GM12892 (cell line): ENCODE data around the gene MAMLD1.

ENCODE experiments used
- DNase-seq: peaks from one replicate; pipeline ENCODE4 v3.0.0; 2011; ENCODE audit not compliant: insufficient read length
- FAIRE-seq: peaks from 2 replicates; lab custom pipeline; 2011; peaks lifted over from hg19 to GRCh38; lab: Jason Lieb, UNC
- POLR2A ChIP-seq: IDR thresholded peaks from 2 replicates; pipeline ENCODE4 v1.6.1; 2011; ENCODE audit warnings: low read depth, low read length, control low read depth
- POLR2AphosphoS5 ChIP-seq: IDR thresholded peaks from 2 replicates; pipeline ENCODE4 v1.6.1; 2011; ENCODE audit warnings: low read depth, low read length, control low read depth
- TAF1 ChIP-seq: IDR thresholded peaks from 2 replicates; pipeline ENCODE4 v1.6.1; 2011; ENCODE audit warnings: low read depth, mild to moderate bottlenecking, control low read depth, low read length, borderline replicate concordance

Gene MAMLD1

GRCh38 chrX:150370589-150371312 lies 7.6 kb downstream of the MAMLD1 start:
- no peak for DNase-seq
- TF ChIP-seq TAF1, result no peak
- no peak for TF ChIP-seq POLR2A
- TF ChIP-seq POLR2AphosphoS5, result no peak
- FAIRE-seq, result no peak

GRCh38 chrX:150371877-150372276 lies 8.8 kb downstream of the MAMLD1 start:
- no peak for FAIRE-seq
- TF ChIP-seq POLR2A (no peak), POLR2AphosphoS5 (no peak), TAF1 (no peak)
- no peak for DNase-seq

- no peak for FAIRE-seq
- DNase-seq, result no peak
- TF ChIP-seq TAF1, result no peak
- TF ChIP-seq POLR2AphosphoS5, result no peak
- TF ChIP-seq POLR2A, result no peak
Observed at GRCh38 chrX:150372280-150372679, 9.2 kb downstream of the MAMLD1 start.

GRCh38 chrX:150372756-150373155 lies 9.6 kb downstream of the MAMLD1 start:
- TF ChIP-seq POLR2A, result no peak
- no peak for TF ChIP-seq TAF1
- no peak for TF ChIP-seq POLR2AphosphoS5
- FAIRE-seq (no peak), DNase-seq (no peak)

GRCh38 chrX:150375243-150375770 lies 12.2 kb downstream of the MAMLD1 start:
- DNase-seq (no peak), FAIRE-seq (no peak)
- TF ChIP-seq POLR2AphosphoS5, result no peak
- TF ChIP-seq TAF1, result no peak
- no peak for TF ChIP-seq POLR2A

- DNase-seq (no peak), FAIRE-seq (no peak)
- TF ChIP-seq TAF1, result no peak
- TF ChIP-seq POLR2A, result no peak
- no peak for TF ChIP-seq POLR2AphosphoS5
Observed at GRCh38 chrX:150377005-150377404, 13.9 kb downstream of the MAMLD1 start.

- FAIRE-seq (no peak), DNase-seq (no peak)
- no peak for TF ChIP-seq POLR2A
- TF ChIP-seq TAF1, result no peak
- no peak for TF ChIP-seq POLR2AphosphoS5
Observed at GRCh38 chrX:150405006-150405405, 41.9 kb downstream of the MAMLD1 start.

GRCh38 chrX:150405576-150405975 lies 42.5 kb downstream of the MAMLD1 start:
- TF ChIP-seq POLR2AphosphoS5, result no peak
- no peak for TF ChIP-seq TAF1
- no peak for TF ChIP-seq POLR2A
- FAIRE-seq, result no peak
- DNase-seq, result no peak

GRCh38 chrX:150406596-150406995 lies 43.5 kb downstream of the MAMLD1 start:
- FAIRE-seq (no peak), DNase-seq (no peak)
- TF ChIP-seq POLR2AphosphoS5 (no peak), POLR2A (no peak)

- TF ChIP-seq POLR2A (no peak), TAF1 (no peak), POLR2AphosphoS5 (no peak)
- DNase-seq (no peak), FAIRE-seq (no peak)
Observed at GRCh38 chrX:150408007-150408406, 44.9 kb downstream of the MAMLD1 start.

GRCh38 chrX:150408561-150408960 lies 45.4 kb downstream of the MAMLD1 start:
- TF ChIP-seq POLR2A, result no peak
- no peak for TF ChIP-seq POLR2AphosphoS5
- TF ChIP-seq TAF1, result no peak
- DNase-seq (no peak), FAIRE-seq (no peak)

GRCh38 chrX:150409486-150409885 lies 46.4 kb downstream of the MAMLD1 start:
- FAIRE-seq (no peak), DNase-seq (no peak)
- TF ChIP-seq POLR2A (no peak), POLR2AphosphoS5 (no peak), TAF1 (no peak)

GRCh38 chrX:150409964-150410363 lies 46.8 kb downstream of the MAMLD1 start:
- TF ChIP-seq POLR2A (no peak), TAF1 (no peak), POLR2AphosphoS5 (no peak)
- no peak for DNase-seq
- FAIRE-seq, result no peak

GRCh38 chrX:150410513-150410912 lies 47.4 kb downstream of the MAMLD1 start:
- FAIRE-seq, result no peak
- DNase-seq, result no peak
- TF ChIP-seq POLR2A (no peak), TAF1 (no peak), POLR2AphosphoS5 (no peak)
